Fibroblast of lung (primary cell): ENCODE measurements around the gene OPN3. TPM values are rescaled to one million over a fixed set of nuclear protein-coding genes. Genes with fewer than 3 reads are reported as not detected.
"Not testable (repeated sequence)": the region's sequence is repeated elsewhere in the genome, so short reads cannot be mapped to it uniquely, and the experiment has no call there.

Experiments used
- DNase-seq, 2 donors: peaks; one replicate each; pipeline versions ENCODE4 v3.0.0 to v3.0.0-alpha.2; 2010; ENCODE audit warnings: low read depth in 2 of 2
- H2AFZ ChIP-seq: 2 replicates; pipeline ENCODE4 v1.5.1; 2012; ENCODE audit warnings: low read length, control low read depth, inconsistent platforms
- H3K27ac ChIP-seq: 2 replicates; pipeline ENCODE4 v1.5.1; 2011; ENCODE audit warnings: low read length, control low read depth; ENCODE audit not compliant: insufficient read depth
- H3K27me3 ChIP-seq: 2 replicates; pipeline ENCODE4 v1.5.1; 2011; ENCODE audit warnings: mild to moderate bottlenecking, low read length; ENCODE audit not compliant: control insufficient read depth, insufficient read depth
- H3K36me3 ChIP-seq: 2 replicates; pipeline ENCODE4 v1.5.1; 2011; ENCODE audit warnings: low read length; ENCODE audit not compliant: control insufficient read depth, insufficient read depth
- H3K4me1 ChIP-seq: 2 replicates; pipeline ENCODE4 v1.5.1; 2011; ENCODE audit warnings: low read length; ENCODE audit not compliant: control insufficient read depth, insufficient read depth; ENCODE audit errors: extremely low read depth
- H3K4me2 ChIP-seq: 2 replicates; pipeline ENCODE4 v1.5.1; 2011; ENCODE audit warnings: low read length, control low read depth; ENCODE audit not compliant: insufficient read depth; ENCODE audit errors: extremely low read depth
- H3K4me3 ChIP-seq, 4 experiments: fragments of 200-600 bp in 1 of 4; sonication (generic) in 1 of 4; replicated peaks in 1 of 4; 2 replicates each; pipeline ENCODE4 v1.5.1; 2011 to 2016; ENCODE audit warnings: low read length in 4 of 4, low read depth in 3 of 4, mild to moderate bottlenecking in 3 of 4, control low read depth in 2 of 4, inconsistent platforms in 1 of 4, mixed read lengths in 1 of 4; ENCODE audit not compliant: insufficient read depth in 1 of 4; ENCODE audit errors: control extremely low read depth in 1 of 4
- H3K79me2 ChIP-seq: 2 replicates; pipeline ENCODE4 v1.5.1; 2012; ENCODE audit warnings: mild to moderate bottlenecking, low read length, inconsistent platforms; ENCODE audit not compliant: control insufficient read depth, insufficient read depth
- H3K9ac ChIP-seq: 2 replicates; pipeline ENCODE4 v1.5.1; 2011; ENCODE audit warnings: mild to moderate bottlenecking, low read length, control low read depth; ENCODE audit not compliant: insufficient read depth
- H3K9me3 ChIP-seq: 2 replicates; pipeline ENCODE4 v1.5.1; 2012; ENCODE audit warnings: low read depth, low read length; ENCODE audit not compliant: control insufficient read depth, insufficient read depth
- H4K20me1 ChIP-seq: 2 replicates; pipeline ENCODE4 v1.5.1; 2011; ENCODE audit warnings: low read length; ENCODE audit not compliant: control insufficient read depth, insufficient read depth; ENCODE audit errors: extremely low read depth
- EZH2 ChIP-seq: IDR thresholded peaks from 2 replicates; pipeline ENCODE4 v1.5.1; 2012; ENCODE audit warnings: low read length, control low read depth, mild to moderate bottlenecking; ENCODE audit errors: missing control alignments
- polyA plus RNA-seq, 2 donors: library from polyadenylated mRNA; depleted of rRNA in 1 of 2; stranded (reverse) in 1 of 2; unstranded in 1 of 2; fragments of >200 nt; gene quantifications; 2 replicates each; pipeline ENCODE4 v1.2.1, GENCODE V29; 2011 to 2012; ENCODE audit warnings: missing spikeins in 1 of 2
- total RNA-seq: library from RNA; depleted of rRNA; stranded (reverse); fragments of >200 nt; gene quantifications from 2 replicates; pipeline ENCODE4 v1.2.1, GENCODE V29; 2014
- TF ChIP-seq, protein P1 (sequence below), 2 donors: IDR thresholded peaks in 1 of 2; conservative IDR thresholded peaks in 1 of 2; 1 replicate in 1 of 2; 2 replicates in 1 of 2; pipeline ENCODE4 v1.5.1; 2011 to 2012; ENCODE audit warnings: low read length in 2 of 2, control low read depth in 1 of 2, inconsistent platforms in 1 of 2, low read depth in 1 of 2, mild to moderate bottlenecking in 1 of 2

OPN3 gene
- total and polyA plus RNA-seq, 2 donors (not counting 1 experiment from before 2014, with no cell fraction given) = 32.5 to 58.9 TPM

- Histone ChIP-seq H2AFZ (no peak overlapping the region), H3K36me3 (no peaks in the 10 kb centered on the region), H3K9me3 (no peaks in the 10 kb centered on the region), H3K79me2 (no peaks in the 10 kb centered on the region), H3K4me2 (no peak overlapping the region), H3K27me3 (no peaks in the 10 kb centered on the region), H4K20me1 (no peaks in the 10 kb centered on the region), H3K4me3 (no peak overlapping the region), H3K4me1 (no peaks in the 10 kb centered on the region), H3K27ac (no peak overlapping the region), H3K9ac (no peak overlapping the region)
- TF ChIP-seq, protein P1, sequence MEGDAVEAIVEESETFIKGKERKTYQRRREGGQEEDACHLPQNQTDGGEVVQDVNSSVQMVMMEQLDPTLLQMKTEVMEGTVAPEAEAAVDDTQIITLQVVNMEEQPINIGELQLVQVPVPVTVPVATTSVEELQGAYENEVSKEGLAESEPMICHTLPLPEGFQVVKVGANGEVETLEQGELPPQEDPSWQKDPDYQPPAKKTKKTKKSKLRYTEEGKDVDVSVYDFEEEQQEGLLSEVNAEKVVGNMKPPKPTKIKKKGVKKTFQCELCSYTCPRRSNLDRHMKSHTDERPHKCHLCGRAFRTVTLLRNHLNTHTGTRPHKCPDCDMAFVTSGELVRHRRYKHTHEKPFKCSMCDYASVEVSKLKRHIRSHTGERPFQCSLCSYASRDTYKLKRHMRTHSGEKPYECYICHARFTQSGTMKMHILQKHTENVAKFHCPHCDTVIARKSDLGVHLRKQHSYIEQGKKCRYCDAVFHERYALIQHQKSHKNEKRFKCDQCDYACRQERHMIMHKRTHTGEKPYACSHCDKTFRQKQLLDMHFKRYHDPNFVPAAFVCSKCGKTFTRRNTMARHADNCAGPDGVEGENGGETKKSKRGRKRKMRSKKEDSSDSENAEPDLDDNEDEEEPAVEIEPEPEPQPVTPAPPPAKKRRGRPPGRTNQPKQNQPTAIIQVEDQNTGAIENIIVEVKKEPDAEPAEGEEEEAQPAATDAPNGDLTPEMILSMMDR (conservative IDR thresholded peaks at IDR 0.05 in 1 of 2, IDR thresholded peaks at IDR 0.05 in 1 of 2; ENCODE audit: low read depth in 1 of 2, low read length in 2 of 2) = no peak
- no peak for TF ChIP-seq EZH2
- DNase-seq = no peak
These were observed 43.9 kb upstream of the OPN3 start for GRCh38 chr1:241684108-241684507.

DNA sequence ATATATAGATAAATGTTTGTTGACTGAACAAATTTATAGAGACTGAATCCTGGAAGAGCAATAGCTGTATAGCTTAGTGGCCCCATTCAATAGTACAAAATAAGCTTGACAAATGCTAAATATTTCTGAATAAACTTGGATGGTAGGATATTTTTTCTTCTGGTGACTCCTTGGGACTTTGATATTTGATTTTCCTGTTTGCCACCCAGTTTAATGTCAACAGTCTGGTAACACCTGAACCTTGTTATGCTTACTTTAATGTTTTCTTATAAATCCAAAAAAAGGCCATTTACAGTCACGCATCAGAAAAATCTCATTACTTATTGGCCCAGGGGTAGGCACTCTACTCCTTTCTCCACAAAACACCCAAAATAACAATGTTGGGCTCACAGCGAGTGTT, 42.8 kb upstream of the OPN3 start:
- H3K4me1 ChIP-seq = no peaks in the 10 kb centered on the region
- no peaks in the 10 kb centered on the region for H3K27me3 ChIP-seq
- H3K36me3 ChIP-seq = no peaks in the 10 kb centered on the region
- H2AFZ ChIP-seq = no peak overlapping the region
- no peak overlapping the region for H3K9ac ChIP-seq
- H3K27ac ChIP-seq = no peak overlapping the region
- no peak overlapping the region for H3K4me2 ChIP-seq
- H3K79me2 ChIP-seq = no peaks in the 10 kb centered on the region
- H3K4me3 ChIP-seq = no peak overlapping the region
- no peaks in the 10 kb centered on the region for H4K20me1 ChIP-seq
- TF ChIP-seq, protein P1 (conservative IDR thresholded peaks at IDR 0.05 in 1 of 2, IDR thresholded peaks at IDR 0.05 in 1 of 2; ENCODE audit: low read depth in 1 of 2, low read length in 2 of 2) = no peak
- TF ChIP-seq EZH2 = no peak
- no peak for DNase-seq
- no peaks in the 10 kb centered on the region for H3K9me3 ChIP-seq

- not testable (repeated sequence) for H3K9me3 ChIP-seq, H3K27me3 ChIP-seq, H2AFZ ChIP-seq
These were observed 41.8 kb upstream of the OPN3 start for GRCh38 chr1:241681861-241682448.

More at GRCh38 chr1:241681861-241682448, 41.8 kb upstream of the OPN3 start:
- not testable (repeated sequence) for H3K79me2 ChIP-seq, H3K4me3 ChIP-seq, H3K27ac ChIP-seq, H4K20me1 ChIP-seq, DNase-seq, H3K4me2 ChIP-seq, H3K9ac ChIP-seq, H3K4me1 ChIP-seq, H3K36me3 ChIP-seq
